Progenitor cell of endocrine pancreas (in vitro differentiated cells): ENCODE data around the gene LHX6. TPM values are rescaled to one million over a fixed set of nuclear protein-coding genes. Genes with fewer than 3 reads are reported as not detected.

Experiments used
- DNase-seq: peaks from one replicate; pipeline ENCODE4 v3.0.0; 2021; ENCODE audit warnings: low spot score; ENCODE audit not compliant: unreplicated experiment
- H3K27ac Mint-ChIP-seq: 2 replicates; pipeline ENCODE4 v1.8.0; 2021; ENCODE audit warnings: mild to moderate bottlenecking, moderate library complexity, mixed read lengths
- H3K27me3 Mint-ChIP-seq: 2 replicates; pipeline ENCODE4 v1.8.0; 2021; ENCODE audit warnings: mixed read lengths
- H3K36me3 Mint-ChIP-seq: 2 replicates; pipeline ENCODE4 v1.8.0; 2022; ENCODE audit warnings: mixed read lengths; ENCODE audit not compliant: insufficient read depth
- H3K4me1 Mint-ChIP-seq: 2 replicates; pipeline ENCODE4 v1.8.0; 2021; ENCODE audit warnings: low read depth, mixed read lengths
- H3K4me3 Mint-ChIP-seq: 2 replicates; pipeline ENCODE4 v1.8.0; 2021; ENCODE audit warnings: low read depth, mild to moderate bottlenecking, moderate library complexity, mixed read lengths
- H3K9me3 Mint-ChIP-seq: 2 replicates; pipeline ENCODE4 v1.8.0; 2021; ENCODE audit warnings: low read depth, mixed read lengths
- CTCF ChIP-seq: fragments of 200-600 bp; sonication (generic); IDR thresholded peaks from one replicate; pipeline ENCODE4 v1.5.0; 2021; ENCODE audit warnings: antibody characterized with exemption, mild to moderate bottlenecking; ENCODE audit not compliant: unreplicated experiment
- total RNA-seq: library from RNA; stranded (reverse); gene quantifications from 2 replicates; pipeline ENCODE4 v1.2.1, GENCODE V29; 2021

LHX6 gene
- total RNA-seq, 1 donor from 2014 or later = 1.6 TPM

DNA sequence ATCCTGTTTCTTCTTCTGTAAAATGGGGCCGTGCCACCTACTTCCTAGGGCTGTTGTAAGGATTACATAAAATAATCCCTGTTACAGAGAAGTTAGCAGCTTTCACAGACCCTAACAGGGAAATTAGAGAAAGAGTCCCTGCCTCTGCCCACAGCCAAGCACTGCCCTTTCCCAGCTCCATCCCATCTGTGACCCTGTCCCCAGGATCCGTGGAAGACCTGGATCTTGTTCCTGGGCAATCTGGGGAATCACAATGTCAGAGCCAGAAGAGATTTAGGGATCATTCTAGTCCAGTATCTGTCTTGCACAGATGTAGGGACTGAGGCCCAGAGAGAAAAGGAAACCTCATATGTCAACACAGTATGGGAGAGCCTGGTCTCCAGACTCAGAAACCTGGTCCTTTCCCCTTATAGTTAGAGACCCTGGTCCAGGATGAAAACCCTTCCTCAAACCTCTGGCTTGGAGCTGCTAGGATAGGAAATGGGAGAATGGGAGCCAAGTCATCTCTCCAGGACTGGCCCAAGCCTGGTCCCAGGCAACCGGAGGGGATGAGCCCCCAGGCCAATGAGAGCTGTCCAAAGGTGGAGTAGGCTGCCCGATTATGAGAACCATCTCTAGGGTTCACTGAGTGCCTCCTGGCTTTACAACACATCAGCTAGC is 12.5 kb downstream of the LHX6 start:
- no peak for TF ChIP-seq CTCF
- no peak for DNase-seq
- no peak overlapping the region for H3K27ac Mint-ChIP-seq
- H3K9me3 Mint-ChIP-seq = no peaks in the 10 kb centered on the region
- H3K36me3 Mint-ChIP-seq = no peaks in the 10 kb centered on the region
- H3K27me3 Mint-ChIP-seq = peaks cover 93% of the 10 kb centered on the region
- H3K4me3 Mint-ChIP-seq = no peak overlapping the region
- peaks cover 8% of the 10 kb centered on the region for H3K4me1 Mint-ChIP-seq

- DNase-seq = no peak
- no peak for TF ChIP-seq CTCF
- Mint-ChIP-seq H3K27me3 (peaks cover 94% of the 10 kb centered on the region), H3K27ac (no peak overlapping the region), H3K9me3 (no peaks in the 10 kb centered on the region), H3K4me3 (no peak overlapping the region), H3K4me1 (peaks cover 8% of the 10 kb centered on the region), H3K36me3 (no peaks in the 10 kb centered on the region)
Observed at GRCh38 chr9:122215663-122216062, 13.1 kb downstream of the LHX6 start.

DNA sequence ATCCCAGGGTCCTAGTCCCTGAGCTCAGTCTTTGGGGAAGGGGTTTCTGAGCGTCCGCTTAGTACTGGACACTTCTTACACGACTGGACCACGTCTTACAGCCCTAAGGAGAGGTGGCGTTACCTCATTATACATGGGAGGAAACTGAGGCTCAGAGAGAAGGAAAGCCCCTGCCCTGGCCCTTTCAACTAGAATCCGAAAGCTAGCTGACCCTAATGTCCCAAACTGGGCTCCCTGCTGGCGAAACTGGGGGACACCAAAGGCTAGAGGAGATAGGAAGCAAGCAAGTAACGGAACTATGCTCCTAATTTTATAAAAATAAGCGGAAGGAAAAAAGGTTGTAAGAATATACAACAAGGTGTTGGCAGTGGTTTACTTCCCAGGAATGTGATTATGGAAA is 14.2 kb downstream of the LHX6 start:
- Mint-ChIP-seq H3K9me3 (no peaks in the 10 kb centered on the region), H3K4me3 (peak overlapping the region; percentile 60), H3K36me3 (no peaks in the 10 kb centered on the region), H3K27me3 (peaks cover 91% of the 10 kb centered on the region), H3K27ac (no peak overlapping the region), H3K4me1 (peaks cover 4% of the 10 kb centered on the region)
- no peak for DNase-seq
- no peak for TF ChIP-seq CTCF

DNA sequence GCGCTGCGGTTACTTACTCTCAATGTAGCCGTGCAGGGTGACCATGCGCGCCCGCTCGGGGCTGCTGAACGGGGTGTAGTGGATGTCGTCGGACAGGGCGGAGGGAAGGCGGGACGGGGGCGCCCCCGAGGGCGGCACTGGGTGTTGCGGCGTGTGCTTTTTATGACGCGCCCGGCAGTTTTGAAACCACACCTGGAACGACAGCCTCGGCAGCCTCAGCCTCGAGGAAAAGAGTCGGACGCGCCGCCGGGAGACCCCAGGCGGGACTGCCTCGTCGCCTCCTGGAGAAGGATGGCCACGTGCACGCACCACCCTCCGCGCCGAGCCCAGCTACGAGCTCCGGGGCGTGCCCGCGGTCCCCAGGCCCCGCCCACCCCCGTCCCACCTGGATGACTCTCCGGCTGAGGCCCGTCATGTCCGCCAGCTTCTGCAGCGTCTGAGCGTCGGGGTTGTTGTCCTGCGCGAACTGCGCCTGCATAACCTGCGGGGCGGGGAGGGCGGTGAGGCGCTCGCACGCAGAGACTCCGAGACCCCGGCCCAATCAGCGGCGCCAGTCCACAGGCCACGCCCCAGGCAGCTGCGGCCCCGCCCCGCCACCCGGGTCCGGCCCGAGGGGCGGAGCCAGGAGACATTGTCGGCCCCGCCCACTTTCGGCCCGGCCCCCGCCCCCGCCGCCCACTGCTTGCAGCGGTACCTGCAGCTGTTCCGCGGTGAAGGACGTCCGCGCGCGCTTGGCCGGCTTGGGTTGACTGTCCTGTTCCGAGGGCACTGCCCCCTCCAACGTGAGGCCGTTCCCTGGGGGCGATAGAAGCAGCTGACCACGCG is 15.0 kb downstream of the LHX6 start:
- peak overlapping the region; percentile 60 for H3K4me3 Mint-ChIP-seq
- H3K4me1 Mint-ChIP-seq = no peaks in the 10 kb centered on the region
- peaks cover 91% of the 10 kb centered on the region for H3K27me3 Mint-ChIP-seq
- peak; percentile 19 for TF ChIP-seq CTCF
- no peak overlapping the region for H3K27ac Mint-ChIP-seq
- DNase-seq = peak; percentile 73
- no peaks in the 10 kb centered on the region for H3K9me3 Mint-ChIP-seq
- no peaks in the 10 kb centered on the region for H3K36me3 Mint-ChIP-seq

- Mint-ChIP-seq H3K27ac (no peak overlapping the region), H3K27me3 (peaks cover 89% of the 10 kb centered on the region), H3K9me3 (no peaks in the 10 kb centered on the region), H3K36me3 (no peaks in the 10 kb centered on the region), H3K4me3 (peak overlapping the region; percentile 1), H3K4me1 (no peaks in the 10 kb centered on the region)
- no peak for TF ChIP-seq CTCF
- no peak for DNase-seq
Observed at GRCh38 chr9:122213102-122213588, 15.6 kb downstream of the LHX6 start.
